Dermis blood vessel endothelial cell (primary cell): ENCODE data around the gene TWIST1. TPM values are rescaled to one million over a fixed set of nuclear protein-coding genes. Genes with fewer than 3 reads are reported as not detected.

Source experiments
- DNase-seq: peaks from one replicate; pipeline ENCODE4 v3.0.0; 2010
- total RNA-seq: library from RNA; depleted of rRNA; stranded (reverse); fragments of >200 nt; gene quantifications from 2 replicates; pipeline ENCODE4 v1.2.3, GENCODE V29; 2014

The TWIST1 gene
- total RNA-seq = not detected in 2 replicates

GRCh38 chr7:19117091-19117869 is at the start of gene TWIST1:
Gene TWIST1 (minus strand): TSS chr7:19117636. CDS start chr7:19117321, 315 bp downstream.
- peak; percentile 29 for DNase-seq

- no peak for DNase-seq
Measured at GRCh38 chr7:19161671-19162070, 44.2 kb upstream of the TWIST1 start.

- DNase-seq = peak; percentile 14
Measured at GRCh38 chr7:19146699-19147098, 29.3 kb upstream of the TWIST1 start.

- no peak for DNase-seq
Measured at GRCh38 chr7:19145434-19146115, 28.1 kb upstream of the TWIST1 start.

GRCh38 chr7:19144661-19145433 is 27.4 kb upstream of the TWIST1 start, which contains the start of gene FERD3L:
Gene FERD3L (minus strand): TSS chr7:19145421. CDS start chr7:19145362, 59 bp downstream.
- DNase-seq = no peak

- DNase-seq = no peak
Measured at GRCh38 chr7:19143881-19144574, 26.6 kb upstream of the TWIST1 start.

- no peak for DNase-seq
Measured at GRCh38 chr7:19139706-19140327, 22.4 kb upstream of the TWIST1 start.

- DNase-seq = no peak
Measured at GRCh38 chr7:19133886-19134285, 16.4 kb upstream of the TWIST1 start.

- no peak for DNase-seq
Measured at GRCh38 chr7:19133390-19133789, 16.0 kb upstream of the TWIST1 start.

- DNase-seq = no peak
Measured at GRCh38 chr7:19128856-19129255, 11.4 kb upstream of the TWIST1 start.

GRCh38 chr7:19121977-19122588 is 4.6 kb upstream of the TWIST1 start:
- peak; percentile 57 for DNase-seq

- DNase-seq = no peak
Measured at GRCh38 chr7:19119870-19120486, 2.5 kb upstream of the TWIST1 start.

- no peak for DNase-seq
Measured at GRCh38 chr7:19119372-19119771, 1.9 kb upstream of the TWIST1 start.

GRCh38 chr7:19118636-19119371 is 1.4 kb upstream of the TWIST1 start:
- no peak for DNase-seq

- DNase-seq = no peak
Measured at GRCh38 chr7:19117870-19118608, 603 bp upstream of the TWIST1 start.

- DNase-seq = peak; percentile 23
Measured at GRCh38 chr7:19116121-19117090, 1.0 kb downstream of the TWIST1 start.

GRCh38 chr7:19114551-19114855 is 2.9 kb downstream of the TWIST1 start:
- DNase-seq = no peak

GRCh38 chr7:19113855-19114550 is 3.4 kb downstream of the TWIST1 start:
- DNase-seq = no peak
